ENCODE measurements around the gene CYTH3. TPM values are rescaled to one million over a fixed set of nuclear protein-coding genes. Genes with fewer than 3 reads are reported as not detected.

CYTH3 gene
- total RNA-seq, 2 experiments from 2014 or later = 1.9 to 2.3 TPM

DNA sequence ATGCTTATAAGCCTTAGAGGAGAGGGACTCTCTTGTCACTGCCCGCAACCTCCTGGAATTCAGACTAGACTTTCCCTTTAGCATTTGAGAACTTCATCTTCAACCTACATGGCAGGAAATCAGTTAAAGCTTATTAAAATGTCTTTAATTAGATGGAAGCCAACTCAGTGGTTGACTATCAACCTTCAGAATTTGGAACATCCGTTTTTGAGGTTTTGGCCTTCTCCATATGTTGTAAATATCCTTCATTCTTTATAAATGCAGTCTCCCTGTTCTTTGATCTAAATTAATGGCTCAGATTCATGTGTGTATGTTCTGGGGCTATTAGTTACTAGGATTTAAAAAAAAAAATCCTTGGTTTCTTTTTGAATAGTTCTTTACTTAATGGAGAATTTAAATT, 156.2 kb downstream of the CYTH3 start:
- ChIA-PET POLR2A (no interaction called here), CTCF (no interaction called here)
- Mint-ChIP-seq H3K36me3 (ENCODE audit: low read depth) (peaks cover 79% of the 10 kb centered on the region), H3K4me3 (no peak overlapping the region), H3K27ac (no peak overlapping the region), H3K9me3 (ENCODE audit: insufficient read depth) (peaks cover 3% of the 10 kb centered on the region), H3K4me1 (ENCODE audit: low read depth) (peaks cover 15% of the 10 kb centered on the region), H3K27me3 (ENCODE audit: low read depth) (no peaks in the 10 kb centered on the region)
- ATAC-seq (no peak), DNase-seq (no peak)

Other genes starting within 250 kb of the CYTH3 start
- under 1 TPM; 0.26 to 0.29 TPM for gene ANKRD61, start 241.2 kb downstream of the CYTH3 start, total RNA-seq
- gene EIF2AK1, start 213.4 kb downstream of the CYTH3 start, total RNA-seq = 100 to 1,000 TPM in 1 of 2 experiments, 10 to 100 TPM in 1; 96.0 to 103 TPM
- 10 to 100 TPM; 15.0 to 16.9 TPM for gene USP42, start 167.7 kb downstream of the CYTH3 start, total RNA-seq
- gene FAM220A, start 76.3 kb upstream of the CYTH3 start, total RNA-seq = 10 to 100 TPM; 11.6 to 16.7 TPM
- 100 to 1,000 TPM; 182 to 186 TPM for gene RAC1, start 101.9 kb upstream of the CYTH3 start, total RNA-seq
- gene DAGLB, start 175.3 kb upstream of the CYTH3 start, total RNA-seq = 10 to 100 TPM; 25.1 to 28.5 TPM
- gene KDELR2, start 211.5 kb upstream of the CYTH3 start, total RNA-seq = 10 to 100 TPM; 60.3 to 61.9 TPM

All from activated CD8-positive, alpha-beta T cell treated with anti-CD3 and anti-CD28 coated beads, Interleukin-2, amount 10 ng/mL, durations not matched to agents 7 days and 5 days (primary cell).